NCI-H748 (cell line): ENCODE data around the gene MAP7D3.

Experiments
- DNase-seq: peaks from one replicate; lab custom pipeline; 2025; ENCODE audit not compliant: unreplicated experiment; lab: John Stamatoyannopoulos, UW

MAP7D3 gene

GRCh38 chrX:136206916-136207315 is 44.3 kb downstream of the MAP7D3 start:
- no peak for DNase-seq

- no peak for DNase-seq
Measured at GRCh38 chrX:136205882-136206380, 45.3 kb downstream of the MAP7D3 start.

GRCh38 chrX:136204571-136204970 is 46.6 kb downstream of the MAP7D3 start:
- DNase-seq, result peak; percentile 27

- no peak for DNase-seq
Measured at GRCh38 chrX:136203951-136204350, 47.2 kb downstream of the MAP7D3 start.

- DNase-seq, result no peak
Measured at GRCh38 chrX:136203438-136203837, 47.8 kb downstream of the MAP7D3 start.

- no peak for DNase-seq
Measured at GRCh38 chrX:136202889-136203288, 48.3 kb downstream of the MAP7D3 start.

- DNase-seq, result no peak
Measured at GRCh38 chrX:136201601-136202000, 49.6 kb downstream of the MAP7D3 start.

- no peak for DNase-seq
Measured at GRCh38 chrX:136200466-136200865, 50.7 kb downstream of the MAP7D3 start.

GRCh38 chrX:136199365-136199764 is 51.8 kb downstream of the MAP7D3 start:
- no peak for DNase-seq

GRCh38 chrX:136198678-136199243 is 52.4 kb downstream of the MAP7D3 start:
- no peak for DNase-seq

GRCh38 chrX:136198010-136198409 is 53.2 kb downstream of the MAP7D3 start:
- no peak for DNase-seq

GRCh38 chrX:136196691-136197155 is 54.5 kb downstream of the MAP7D3 start:
- no peak for DNase-seq

- no peak for DNase-seq
Measured at GRCh38 chrX:136195247-136195646, 56.0 kb downstream of the MAP7D3 start.

GRCh38 chrX:136194536-136194935 is 56.7 kb downstream of the MAP7D3 start:
- DNase-seq, result no peak

- no peak for DNase-seq
Measured at GRCh38 chrX:136193771-136194170, 57.4 kb downstream of the MAP7D3 start.

GRCh38 chrX:136192839-136193414 is 58.3 kb downstream of the MAP7D3 start:
- DNase-seq, result no peak

- DNase-seq, result no peak
Measured at GRCh38 chrX:136192135-136192534, 59.1 kb downstream of the MAP7D3 start.

GRCh38 chrX:136191171-136191570 is 60.0 kb downstream of the MAP7D3 start:
- DNase-seq, result no peak

GRCh38 chrX:136190038-136190713 is 61.0 kb downstream of the MAP7D3 start:
- DNase-seq, result no peak

- DNase-seq, result no peak
Measured at GRCh38 chrX:136189222-136189621, 62.0 kb downstream of the MAP7D3 start.

- no peak for DNase-seq
Measured at GRCh38 chrX:136186023-136186413, 65.2 kb downstream of the MAP7D3 start.

GRCh38 chrX:136185401-136186022 is 65.7 kb downstream of the MAP7D3 start:
- no peak for DNase-seq
